HepG2 (cell line): ENCODE results near the gene MRPL57. TPM values are rescaled to one million over a fixed set of nuclear protein-coding genes. Genes with fewer than 3 reads are reported as not detected.

ENCODE experiments used
- ATF1 ChIP-seq: IDR thresholded peaks from 2 replicates; pipeline ENCODE4 v1.6.1; 2016; ENCODE audit warnings: mild to moderate bottlenecking, control low read depth
- ATF7-NPFF ChIP-seq: sonication (generic); formaldehyde crosslinking; IDR thresholded peaks from 2 replicates; pipeline ENCODE4 v1.8.1; 2023; ENCODE audit warnings: mild to moderate bottlenecking, low read depth, missing genetic modification reagents, moderate library complexity
- EP300 ChIP-seq, 3 experiments: sonication (generic) in 1 of 3; formaldehyde crosslinking in 1 of 3; IDR thresholded peaks; 2 replicates each; pipeline versions ENCODE4 v1.5.1 to v1.6.1; 2011 to 2020; ENCODE audit warnings: low read depth in 2 of 3, low read length in 2 of 3, borderline replicate concordance in 1 of 3, improper control_type of control experiment in 1 of 3, mild to moderate bottlenecking in 1 of 3, missing genetic modification reagents in 1 of 3, moderate library complexity in 1 of 3
- FOXA3 ChIP-seq: IDR thresholded peaks from 2 replicates; pipeline ENCODE4 v1.6.1; 2016; ENCODE audit warnings: missing genetic modification reagents, missing compliant biosample characterization
- PRDM4 ChIP-seq: sonication (generic); formaldehyde crosslinking; IDR thresholded peaks from 2 replicates; pipeline ENCODE4 v1.9.0; 2021; ENCODE audit warnings: missing genetic modification reagents, borderline replicate concordance
- RFXANK ChIP-seq: IDR thresholded peaks from 2 replicates; pipeline ENCODE4 v1.6.1; 2016
- THRA ChIP-seq: sonication (generic); formaldehyde crosslinking; IDR thresholded peaks from 2 replicates; pipeline ENCODE4 v1.4.0; 2020; ENCODE audit warnings: missing genetic modification reagents, borderline replicate concordance
- TIGD3 ChIP-seq: sonication (generic); formaldehyde crosslinking; IDR thresholded peaks from 2 replicates; pipeline ENCODE4 v1.5.1; 2020; ENCODE audit warnings: mild to moderate bottlenecking, missing genetic modification reagents, borderline replicate concordance
- ZBTB38 ChIP-seq: sonication (generic); formaldehyde crosslinking; IDR thresholded peaks from 2 replicates; pipeline ENCODE4 v1.5.1; 2020; ENCODE audit warnings: mild to moderate bottlenecking, missing genetic modification reagents
- ZBTB42 ChIP-seq: sonication (generic); formaldehyde crosslinking; IDR thresholded peaks from 2 replicates; pipeline ENCODE4 v1.5.0; 2020; ENCODE audit warnings: mild to moderate bottlenecking, missing genetic modification reagents
- ZBTB7B ChIP-seq: sonication (generic); formaldehyde crosslinking; IDR thresholded peaks from 2 replicates; pipeline ENCODE4 v1.4.0; 2020; ENCODE audit warnings: missing genetic modification reagents
- ZNF333 ChIP-seq: sonication (generic); formaldehyde crosslinking; IDR thresholded peaks from 2 replicates; pipeline ENCODE4 v1.4.0; 2020; ENCODE audit warnings: mild to moderate bottlenecking, missing genetic modification reagents, borderline replicate concordance
- ZNF354B ChIP-seq: sonication (generic); formaldehyde crosslinking; IDR thresholded peaks from 2 replicates; pipeline ENCODE4 v1.8.0; 2022; ENCODE audit warnings: mild to moderate bottlenecking, missing genetic modification reagents
- ZNF557 ChIP-seq: sonication (generic); formaldehyde crosslinking; IDR thresholded peaks from 2 replicates; pipeline ENCODE4 v1.4.0; 2020; ENCODE audit warnings: missing genetic modification reagents
- ZNF768 ChIP-seq: sonication (generic); formaldehyde crosslinking; IDR thresholded peaks from 2 replicates; pipeline ENCODE4 v1.4.0; 2020; ENCODE audit warnings: missing genetic modification reagents
- ZSCAN22 ChIP-seq: sonication (generic); formaldehyde crosslinking; IDR thresholded peaks from 2 replicates; pipeline ENCODE4 v1.4.0; 2020; ENCODE audit warnings: mild to moderate bottlenecking, missing genetic modification reagents
- polyA plus RNA-seq, 8 experiments: library from polyadenylated mRNA; depleted of rRNA in 3 of 8; stranded (reverse) in 7 of 8; unstranded in 1 of 8; fragments of >200 nt; fragmentation: Illumina TruSeq in 4 of 8; extraction: Trizol in 4 of 8; gene quantifications; 2 replicates each; pipeline versions ENCODE4 v1.2.1 to v1.2.3, GENCODE V29; 2011 to 2016; ENCODE audit warnings: low read depth in 4 of 8, missing spikeins in 1 of 8, mixed read lengths in 1 of 8; ENCODE audit not compliant: insufficient read depth in 1 of 8
- total RNA-seq, 5 experiments: library from RNA; depleted of rRNA; stranded (reverse); fragments of >200 nt; fragmentation: Illumina TruSeq; extraction: Trizol; gene quantifications; 2 replicates each; pipeline ENCODE4 v1.2.3, GENCODE V29; 2016; ENCODE audit warnings: low read depth in 1 of 5
- TF ChIP-seq, protein P1 (sequence below): sonication (generic); formaldehyde crosslinking; IDR thresholded peaks from 2 replicates; pipeline ENCODE4 v1.8.0; 2022; ENCODE audit warnings: missing genetic modification reagents, mild to moderate bottlenecking, inconsistent platforms, borderline replicate concordance
- TF ChIP-seq, protein P2 (sequence below): sonication (generic); formaldehyde crosslinking; IDR thresholded peaks from 2 replicates; pipeline ENCODE4 v1.5.1; 2020; ENCODE audit warnings: mild to moderate bottlenecking, missing genetic modification reagents, moderate library complexity

The MRPL57 gene
- total and polyA plus RNA-seq, 2 of the 13 experiments (the other 11 are each of a cell fraction or from before 2014, with no cell fraction given) = 19.5 to 35.2 TPM

DNA sequence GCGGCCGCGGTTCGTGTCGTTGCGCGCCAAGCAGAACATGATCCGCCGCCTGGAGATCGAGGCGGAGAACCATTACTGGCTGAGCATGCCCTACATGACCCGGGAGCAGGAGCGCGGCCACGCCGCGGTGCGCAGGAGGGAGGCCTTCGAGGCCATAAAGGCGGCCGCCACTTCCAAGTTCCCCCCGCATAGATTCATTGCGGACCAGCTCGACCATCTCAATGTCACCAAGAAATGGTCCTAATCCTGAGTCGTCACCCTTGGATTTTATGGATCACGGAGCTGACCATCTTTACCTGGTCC is 475 bp downstream of the MRPL57 start (continued):
- TF ChIP-seq ZNF354B (CRISPR knock-in tag) = no peak
- TF ChIP-seq, protein P1, sequence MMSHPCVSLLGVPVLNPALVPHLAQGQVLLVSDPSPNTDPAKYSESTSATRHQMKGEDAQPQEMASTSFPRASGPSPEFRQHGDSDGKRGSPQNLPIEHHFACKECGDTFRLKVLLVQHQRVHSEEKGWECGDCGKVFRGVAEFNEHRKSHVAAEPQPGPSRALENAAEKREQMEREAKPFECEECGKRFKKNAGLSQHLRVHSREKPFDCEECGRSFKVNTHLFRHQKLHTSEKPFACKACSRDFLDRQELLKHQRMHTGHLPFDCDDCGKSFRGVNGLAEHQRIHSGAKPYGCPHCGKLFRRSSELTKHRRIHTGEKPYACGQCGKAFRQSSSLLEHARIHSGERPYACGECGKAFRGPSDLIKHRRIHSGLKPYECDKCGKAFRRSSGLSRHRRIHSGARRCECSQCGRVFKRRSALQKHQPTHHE (CRISPR knock-in tag) = no peak
- TF ChIP-seq PRDM4 (CRISPR knock-in tag) = peak; percentile 3; the same call in 1 of the 2 replicates
- no peak for TF ChIP-seq EP300 (IDR thresholded peaks at IDR 0.05; ENCODE audit: low read depth in 2 of 2, low read length in 2 of 2)
- TF ChIP-seq EP300 (CRISPR knock-in tag; IDR thresholded peaks at IDR 0.05; ENCODE audit: borderline replicate concordance) = no peak
- no peak for TF ChIP-seq RFXANK (CRISPR knock-in tag)
- TF ChIP-seq ATF1 (CRISPR knock-in tag) = no peak
- TF ChIP-seq ATF7-NPFF = 0 out of 2 replicates have a peak, but pooled peaks have one; percentile 4
- peak; percentile 15; the same call in 1 of the 2 replicates for TF ChIP-seq ZBTB7B (CRISPR knock-in tag)
- TF ChIP-seq THRA (CRISPR knock-in tag) = no peak
- no peak for TF ChIP-seq FOXA3 (CRISPR knock-in tag)
- TF ChIP-seq ZNF768 (CRISPR knock-in tag) = no peak
- TF ChIP-seq ZNF557 (CRISPR knock-in tag) = no peak
- TF ChIP-seq, protein P2, sequence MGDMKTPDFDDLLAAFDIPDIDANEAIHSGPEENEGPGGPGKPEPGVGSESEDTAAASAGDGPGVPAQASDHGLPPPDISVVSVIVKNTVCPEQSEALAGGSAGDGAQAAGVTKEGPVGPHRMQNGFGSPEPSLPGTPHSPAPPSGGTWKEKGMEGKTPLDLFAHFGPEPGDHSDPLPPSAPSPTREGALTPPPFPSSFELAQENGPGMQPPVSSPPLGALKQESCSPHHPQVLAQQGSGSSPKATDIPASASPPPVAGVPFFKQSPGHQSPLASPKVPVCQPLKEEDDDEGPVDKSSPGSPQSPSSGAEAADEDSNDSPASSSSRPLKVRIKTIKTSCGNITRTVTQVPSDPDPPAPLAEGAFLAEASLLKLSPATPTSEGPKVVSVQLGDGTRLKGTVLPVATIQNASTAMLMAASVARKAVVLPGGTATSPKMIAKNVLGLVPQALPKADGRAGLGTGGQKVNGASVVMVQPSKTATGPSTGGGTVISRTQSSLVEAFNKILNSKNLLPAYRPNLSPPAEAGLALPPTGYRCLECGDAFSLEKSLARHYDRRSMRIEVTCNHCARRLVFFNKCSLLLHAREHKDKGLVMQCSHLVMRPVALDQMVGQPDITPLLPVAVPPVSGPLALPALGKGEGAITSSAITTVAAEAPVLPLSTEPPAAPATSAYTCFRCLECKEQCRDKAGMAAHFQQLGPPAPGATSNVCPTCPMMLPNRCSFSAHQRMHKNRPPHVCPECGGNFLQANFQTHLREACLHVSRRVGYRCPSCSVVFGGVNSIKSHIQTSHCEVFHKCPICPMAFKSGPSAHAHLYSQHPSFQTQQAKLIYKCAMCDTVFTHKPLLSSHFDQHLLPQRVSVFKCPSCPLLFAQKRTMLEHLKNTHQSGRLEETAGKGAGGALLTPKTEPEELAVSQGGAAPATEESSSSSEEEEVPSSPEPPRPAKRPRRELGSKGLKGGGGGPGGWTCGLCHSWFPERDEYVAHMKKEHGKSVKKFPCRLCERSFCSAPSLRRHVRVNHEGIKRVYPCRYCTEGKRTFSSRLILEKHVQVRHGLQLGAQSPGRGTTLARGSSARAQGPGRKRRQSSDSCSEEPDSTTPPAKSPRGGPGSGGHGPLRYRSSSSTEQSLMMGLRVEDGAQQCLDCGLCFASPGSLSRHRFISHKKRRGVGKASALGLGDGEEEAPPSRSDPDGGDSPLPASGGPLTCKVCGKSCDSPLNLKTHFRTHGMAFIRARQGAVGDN (CRISPR knock-in tag) = peak; percentile 82
- TF ChIP-seq ZBTB42 (CRISPR knock-in tag) = peak; percentile 4; the same call in 1 of the 2 replicates
- TF ChIP-seq ZBTB38 (CRISPR knock-in tag) = peak; percentile 29; the same call in 1 of the 2 replicates
- TF ChIP-seq ZNF333 = no peak
- TF ChIP-seq TIGD3 (CRISPR knock-in tag) = no peak
- TF ChIP-seq ZSCAN22 = no peak
